ENCODE data around the gene LRRC32.

GRCh38 chr11:76680518-76681425, 10.2 kb upstream of the LRRC32 start:
- TF ChIP-seq, protein P1, sequence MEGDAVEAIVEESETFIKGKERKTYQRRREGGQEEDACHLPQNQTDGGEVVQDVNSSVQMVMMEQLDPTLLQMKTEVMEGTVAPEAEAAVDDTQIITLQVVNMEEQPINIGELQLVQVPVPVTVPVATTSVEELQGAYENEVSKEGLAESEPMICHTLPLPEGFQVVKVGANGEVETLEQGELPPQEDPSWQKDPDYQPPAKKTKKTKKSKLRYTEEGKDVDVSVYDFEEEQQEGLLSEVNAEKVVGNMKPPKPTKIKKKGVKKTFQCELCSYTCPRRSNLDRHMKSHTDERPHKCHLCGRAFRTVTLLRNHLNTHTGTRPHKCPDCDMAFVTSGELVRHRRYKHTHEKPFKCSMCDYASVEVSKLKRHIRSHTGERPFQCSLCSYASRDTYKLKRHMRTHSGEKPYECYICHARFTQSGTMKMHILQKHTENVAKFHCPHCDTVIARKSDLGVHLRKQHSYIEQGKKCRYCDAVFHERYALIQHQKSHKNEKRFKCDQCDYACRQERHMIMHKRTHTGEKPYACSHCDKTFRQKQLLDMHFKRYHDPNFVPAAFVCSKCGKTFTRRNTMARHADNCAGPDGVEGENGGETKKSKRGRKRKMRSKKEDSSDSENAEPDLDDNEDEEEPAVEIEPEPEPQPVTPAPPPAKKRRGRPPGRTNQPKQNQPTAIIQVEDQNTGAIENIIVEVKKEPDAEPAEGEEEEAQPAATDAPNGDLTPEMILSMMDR (conservative IDR thresholded peaks at IDR 0.05 in 1 of 2, IDR thresholded peaks at IDR 0.05 in 1 of 2; ENCODE audit: low read depth in 1 of 2, low read length in 2 of 2), result peak; percentile 80 to 85
- no peak for TF ChIP-seq EZH2 (IDR thresholded peaks at IDR 0.05; ENCODE audit: low read length, missing control alignments)
